Activated CD4-positive, alpha-beta T cell treated with anti-CD3 and anti-CD28 coated beads, Interleukin-2, Interleukin-4, amounts not matched to agents 100 ng/mL and 50 ng/mL, durations not matched to agents 16 hours and 8 hours (primary cell): ENCODE measurements around the gene PTPRN2.
"Not testable (repeated sequence)": the region's sequence is repeated elsewhere in the genome, so short reads cannot be mapped to it uniquely, and the experiment has no call there.

ENCODE experiments used
- DNase-seq: peaks from one replicate; pipeline ENCODE4 v3.0.0-alpha.2; 2020; ENCODE audit warnings: low spot score

Gene PTPRN2

DNA sequence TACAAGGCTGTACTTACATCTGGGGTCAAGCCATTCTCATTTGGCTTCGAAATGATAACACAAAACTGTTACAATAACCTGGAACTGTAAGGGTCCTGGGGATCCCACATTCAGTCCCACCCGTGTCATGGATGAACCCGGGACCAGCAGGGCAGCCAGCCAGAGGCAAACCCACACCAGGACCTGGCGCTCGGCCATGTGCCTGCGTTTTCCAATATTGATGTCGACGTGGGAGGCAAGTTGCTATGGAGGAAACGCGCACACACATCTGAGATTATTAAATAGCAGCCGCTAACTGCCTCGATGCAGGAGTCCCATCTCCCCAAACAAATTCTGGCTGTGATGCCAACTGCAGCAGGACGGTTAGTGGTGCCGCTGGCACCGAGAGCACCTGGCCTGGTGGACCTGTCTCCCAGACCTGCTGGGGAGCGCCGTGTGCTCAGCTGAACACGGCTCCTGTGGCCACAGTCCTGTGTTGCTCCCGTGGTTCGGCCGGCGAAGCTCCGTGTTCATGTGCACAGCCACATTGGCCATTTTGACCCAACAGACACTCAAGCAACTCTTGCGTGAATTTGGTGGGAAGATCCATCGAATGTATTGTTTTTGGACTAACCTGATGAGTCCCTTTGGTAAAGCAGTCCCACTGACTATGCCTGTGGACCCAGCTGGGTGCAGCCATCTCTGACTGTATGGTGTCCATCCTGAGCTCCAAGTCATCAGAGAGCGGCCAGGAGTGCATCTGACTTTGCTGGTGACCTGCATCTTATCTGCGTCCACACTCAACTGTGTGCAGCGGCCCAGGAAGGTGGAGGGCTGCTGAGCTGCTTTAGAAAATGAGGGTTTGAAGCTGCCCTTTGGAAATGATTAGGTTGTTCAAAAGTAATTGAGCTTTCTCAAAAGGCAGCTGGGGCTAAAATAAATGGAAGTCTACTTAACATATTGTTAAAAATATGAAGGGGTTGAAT lies 852.7 kb downstream of the PTPRN2 start:
- DNase-seq, result no peak

DNA sequence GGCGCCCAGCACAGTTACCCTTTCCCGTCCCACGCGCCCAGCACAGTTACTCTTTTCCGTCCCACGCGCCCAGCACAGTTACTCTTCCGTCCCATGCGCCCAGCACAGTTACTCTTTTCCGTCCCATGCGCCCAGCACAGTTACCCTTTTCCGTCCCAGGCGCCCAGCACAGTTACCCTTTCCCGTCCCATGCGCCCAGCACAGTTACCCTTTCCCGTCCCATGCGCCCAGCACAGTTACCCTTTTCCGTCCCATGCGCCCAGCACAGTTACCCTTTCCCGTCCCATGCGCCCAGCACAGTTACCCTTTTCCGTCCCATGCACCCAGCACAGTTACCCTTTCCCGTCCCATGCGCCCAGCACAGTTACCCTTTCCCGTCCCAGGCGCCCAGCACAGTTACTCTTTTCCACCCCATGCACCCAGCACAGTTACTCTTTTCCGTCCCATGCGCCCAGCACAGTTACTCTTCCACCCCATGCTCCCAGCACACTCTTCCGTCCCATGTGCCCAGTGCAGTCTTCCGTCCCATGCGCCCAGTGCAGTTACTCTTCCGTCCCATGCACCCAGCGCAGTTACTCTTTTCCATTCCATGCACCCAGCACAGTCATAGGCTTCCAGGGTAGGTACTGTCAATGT lies 853.7 kb downstream of the PTPRN2 start:
- not testable (repeated sequence) for DNase-seq

DNA sequence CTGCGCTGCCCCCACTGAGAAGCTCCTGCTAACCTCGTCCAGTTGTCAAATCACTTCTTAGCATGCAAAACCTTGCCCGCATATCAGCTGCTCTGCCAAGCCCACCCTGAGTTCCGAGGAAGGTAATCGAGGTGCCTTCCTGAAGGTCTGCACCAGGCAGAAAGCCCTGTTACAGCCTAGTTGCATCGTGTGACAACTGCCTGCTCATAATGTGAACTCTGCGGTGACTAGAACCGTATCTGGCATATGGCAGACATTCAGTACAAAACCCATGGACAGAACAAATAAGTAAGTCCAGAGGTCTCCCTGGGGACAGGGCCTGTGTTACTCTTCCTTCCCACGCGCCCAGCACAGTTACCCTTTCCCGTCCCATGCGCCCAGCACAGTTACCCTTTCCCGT lies 856.5 kb downstream of the PTPRN2 start:
- no peak for DNase-seq

DNA sequence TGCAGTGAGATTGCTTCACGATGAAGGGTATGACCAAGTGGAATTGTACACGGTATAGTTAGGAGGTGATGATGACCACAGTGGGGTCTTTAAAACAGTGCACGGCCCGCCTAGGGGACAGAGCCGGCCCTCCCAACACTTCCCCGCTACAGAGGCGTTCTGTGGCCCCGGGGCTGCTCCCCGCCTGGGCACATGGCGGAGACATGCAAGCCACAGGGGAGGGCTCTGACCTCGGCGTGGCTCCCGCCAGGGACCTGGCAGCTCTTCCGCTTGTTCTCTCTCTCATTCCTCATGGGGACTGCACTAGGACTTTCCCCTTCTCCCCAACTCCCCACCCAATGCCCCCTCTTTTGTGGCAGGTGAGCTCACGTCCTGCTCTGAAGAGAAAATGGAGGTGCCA lies 857.0 kb downstream of the PTPRN2 start:
- no peak for DNase-seq

DNA sequence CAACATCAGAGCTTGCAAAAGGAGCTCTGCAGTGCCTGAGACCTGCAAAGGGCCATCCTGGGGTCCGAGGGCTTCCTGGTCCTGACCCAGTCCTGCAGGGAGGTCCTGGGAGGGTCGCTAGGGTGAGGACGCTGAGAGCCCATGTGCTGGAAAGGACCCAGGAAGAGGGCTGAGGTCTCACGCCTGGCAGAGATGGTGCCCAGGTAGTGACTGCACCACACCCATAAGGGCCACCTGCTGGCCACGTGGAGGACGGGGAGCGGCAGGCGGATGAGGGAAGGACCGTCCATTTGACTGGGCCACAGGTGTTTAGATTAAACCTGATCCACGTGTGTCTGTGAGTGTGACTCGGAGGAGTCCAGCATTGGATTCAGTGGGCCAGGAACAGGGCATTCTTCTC lies 858.1 kb downstream of the PTPRN2 start:
- DNase-seq, result no peak

DNA sequence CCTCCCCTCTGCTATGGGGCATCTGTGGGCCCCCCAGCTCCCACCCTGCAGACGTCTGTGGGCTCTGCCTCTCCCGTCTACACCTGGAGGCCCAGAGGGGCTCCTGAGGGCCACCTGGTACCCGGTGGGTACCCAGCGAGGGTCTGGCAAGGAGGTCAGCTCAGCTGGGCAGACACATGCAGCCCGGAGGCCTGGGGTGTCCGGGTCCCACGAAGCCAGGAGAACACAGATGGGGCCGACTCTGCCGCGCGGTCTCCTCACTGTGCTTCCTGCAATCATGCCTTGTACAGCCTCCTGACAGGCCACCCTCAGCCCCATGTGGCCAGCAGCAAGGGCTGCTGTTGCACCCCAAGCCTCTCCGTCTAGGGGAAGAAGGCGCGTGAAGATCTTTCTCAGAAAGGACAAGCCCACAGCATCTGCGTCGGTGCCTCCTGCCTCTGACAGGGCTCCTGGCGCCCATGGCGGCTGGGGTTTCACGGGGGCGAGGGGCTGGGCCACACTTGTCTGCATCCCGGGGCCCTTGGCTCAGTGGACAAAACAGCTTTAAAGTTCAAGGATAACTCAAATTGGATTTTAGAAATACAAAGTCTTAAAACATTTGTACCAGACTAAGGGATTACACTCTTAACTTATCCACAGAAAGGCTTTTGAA lies 859.5 kb downstream of the PTPRN2 start:
- no peak for DNase-seq

DNA sequence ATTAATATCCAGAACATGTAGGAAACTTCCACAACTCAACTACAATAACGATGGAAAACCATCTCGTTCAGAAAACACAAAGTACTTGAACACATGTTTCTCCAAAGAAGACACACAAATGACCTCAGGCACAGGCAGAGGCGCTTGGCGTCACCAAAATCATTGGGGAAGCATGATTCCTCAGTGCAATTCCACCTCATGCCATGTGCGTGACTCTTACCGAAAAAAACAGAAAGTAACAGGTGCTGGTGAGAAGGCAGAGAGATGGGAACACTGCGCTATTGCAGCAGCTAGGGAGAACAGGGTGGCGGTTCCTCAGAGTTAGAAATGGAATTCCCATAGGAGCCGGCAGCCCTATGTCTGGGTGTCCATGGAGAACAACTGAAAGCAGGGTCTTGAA lies 860.9 kb downstream of the PTPRN2 start:
- no peak for DNase-seq

DNA sequence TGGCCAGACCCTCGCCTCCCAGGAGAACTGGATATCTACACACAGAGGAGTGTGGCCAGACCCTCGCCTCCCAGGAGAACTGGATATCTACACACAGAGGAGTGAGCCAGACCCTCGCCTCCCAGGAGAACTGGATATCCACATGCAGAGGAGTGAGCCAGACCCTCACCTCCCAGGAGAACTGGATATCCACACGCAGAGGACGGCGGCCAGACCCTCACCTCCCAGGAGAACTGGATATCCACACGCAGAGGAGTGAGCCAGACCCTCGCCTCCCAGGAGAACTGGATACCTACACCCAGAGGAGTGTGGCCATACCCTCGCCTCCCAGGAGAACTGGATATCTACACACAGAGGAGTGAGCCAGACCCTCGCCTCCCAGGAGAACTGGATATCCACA lies 862.3 kb downstream of the PTPRN2 start:
- DNase-seq, result not testable (repeated sequence)

DNA sequence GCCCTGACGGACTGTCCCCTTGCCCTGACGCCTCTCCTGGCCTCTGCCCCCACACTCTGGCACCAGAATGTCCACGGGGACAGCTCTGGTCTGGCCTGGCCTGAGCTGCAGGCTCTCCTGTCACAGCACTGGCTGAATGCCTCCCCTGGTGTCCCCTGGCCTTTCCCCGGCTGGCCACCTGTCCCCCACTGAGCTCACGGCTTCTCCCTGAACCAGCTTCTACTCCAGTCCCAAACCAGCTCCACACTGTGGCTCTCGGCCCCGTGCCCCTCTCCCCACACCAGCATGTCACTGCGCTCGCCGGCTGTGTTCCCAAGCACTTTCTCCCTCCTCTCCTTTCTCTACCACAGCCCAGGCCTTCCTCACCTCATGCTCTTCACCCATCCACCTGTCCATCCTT lies 864.4 kb downstream of the PTPRN2 start:
- DNase-seq, result no peak

DNA sequence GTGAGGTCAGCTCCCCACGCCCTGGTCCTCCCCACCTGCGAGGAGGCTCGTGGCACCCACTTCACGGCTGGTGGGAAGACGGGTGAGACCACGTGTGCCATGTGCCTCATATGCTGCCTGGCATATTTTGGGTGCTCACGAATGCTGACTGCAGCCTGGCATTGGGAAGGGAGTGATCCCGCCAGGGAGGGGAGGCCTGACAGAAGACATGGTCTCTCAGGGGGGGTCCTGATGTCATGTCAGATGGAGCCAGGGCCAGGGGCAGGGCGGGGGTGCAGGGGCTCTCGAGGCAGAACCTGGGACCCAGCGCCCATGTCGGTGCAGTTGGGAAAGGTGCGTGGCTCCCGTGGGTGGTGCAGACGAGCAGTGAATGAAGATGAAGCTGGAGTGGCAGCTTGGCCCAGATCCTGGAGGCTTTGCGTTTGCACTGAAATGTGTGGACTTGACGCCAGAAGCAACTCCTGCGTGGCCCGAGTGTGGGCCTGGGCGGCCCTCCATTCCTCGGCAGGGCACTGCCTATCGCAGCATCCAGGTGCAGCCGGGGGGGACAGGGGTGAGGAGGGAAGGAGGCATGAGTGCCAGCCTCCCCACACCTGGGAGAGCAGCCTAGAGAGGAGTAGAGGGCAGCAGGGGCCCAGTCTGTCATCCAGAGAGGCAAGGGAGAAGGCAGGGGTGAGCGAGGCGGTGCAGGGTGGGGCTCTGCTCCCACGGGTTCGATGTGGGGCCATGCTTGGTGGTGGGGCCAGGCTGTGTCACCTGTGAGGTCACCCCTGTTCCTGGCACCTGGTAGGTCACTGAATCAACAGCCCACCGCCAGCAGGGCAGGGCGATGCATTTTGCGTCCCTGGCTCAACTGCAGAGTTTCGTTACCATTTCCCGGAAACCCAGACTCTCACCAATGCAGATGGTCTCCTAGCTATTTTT lies 865.2 kb downstream of the PTPRN2 start:
- DNase-seq, result no peak

DNA sequence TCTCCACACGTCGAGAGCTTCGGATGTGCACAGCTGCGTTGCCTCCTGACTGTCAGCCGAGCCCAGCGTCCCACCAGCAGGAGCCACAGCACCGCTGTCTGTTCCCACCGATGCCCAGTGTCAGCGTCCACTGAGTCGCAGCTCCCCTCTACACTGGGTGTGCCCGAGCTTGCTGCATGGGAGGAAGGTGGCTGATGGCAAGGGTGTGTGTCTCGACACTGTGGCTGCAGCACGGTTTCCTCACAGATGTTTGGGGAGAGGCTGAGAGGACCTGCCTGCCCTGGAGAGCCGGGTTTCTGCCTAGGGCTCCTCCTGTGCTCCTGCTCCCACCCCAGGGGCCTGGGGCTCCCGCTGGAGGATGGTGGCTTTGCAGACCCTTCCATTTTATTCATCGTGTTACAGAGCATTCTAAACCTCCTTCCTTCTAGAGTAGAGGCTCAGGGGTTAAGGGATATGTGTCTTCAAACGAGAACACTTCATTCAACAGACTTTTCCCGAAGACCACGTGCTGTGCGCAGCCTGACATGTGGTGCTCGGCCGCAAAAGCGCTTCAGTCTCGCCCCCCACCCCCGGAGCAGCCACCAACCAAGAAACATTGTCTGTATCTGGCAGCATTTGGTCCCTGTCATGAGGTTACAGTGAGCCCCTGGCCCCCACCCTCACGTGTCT lies 866.0 kb downstream of the PTPRN2 start:
- DNase-seq, result no peak

DNA sequence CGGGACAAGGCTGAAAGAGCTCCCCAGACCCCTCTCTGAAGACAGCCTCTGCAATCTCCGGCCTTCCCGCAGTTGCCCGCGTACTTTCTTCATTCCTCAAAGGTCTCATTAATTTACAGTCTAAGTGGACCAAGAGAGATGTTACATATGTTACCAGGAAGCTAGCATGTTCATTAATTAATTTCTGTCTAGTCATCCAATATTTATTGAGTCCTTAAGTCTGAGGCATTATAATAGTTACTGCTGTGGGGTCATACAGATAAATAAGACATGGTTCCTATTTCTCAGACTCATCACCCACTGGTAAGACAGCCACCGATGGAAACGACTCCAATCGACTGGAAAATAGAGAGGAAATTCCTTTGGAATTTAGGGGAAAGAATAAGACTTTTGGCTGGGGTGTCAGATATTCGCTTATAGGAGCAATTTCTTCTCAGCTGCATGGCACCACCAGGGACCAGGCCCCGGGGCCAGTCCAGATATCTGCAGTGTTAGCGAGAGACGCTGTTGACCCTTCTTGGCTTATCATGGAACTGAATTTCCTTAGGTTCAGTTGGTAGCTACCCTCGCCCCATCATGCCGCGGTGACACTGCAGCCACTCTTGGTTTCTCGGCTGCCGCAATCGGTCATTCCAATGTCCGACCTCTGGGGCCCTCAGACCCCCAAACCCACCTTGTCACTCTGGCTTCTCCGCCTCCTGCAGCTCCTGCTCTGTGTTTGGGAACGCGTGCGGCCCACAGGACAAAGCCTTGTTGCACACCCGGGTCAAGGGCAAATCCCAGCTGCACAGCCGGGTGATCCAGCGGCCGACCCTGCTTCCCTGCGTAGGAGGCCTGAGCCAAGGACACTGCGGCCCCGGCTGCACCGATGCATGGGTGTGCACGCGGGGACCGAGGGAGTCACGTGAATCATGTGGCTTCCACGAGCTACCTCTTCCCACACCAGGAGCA lies 867.6 kb downstream of the PTPRN2 start:
- no peak for DNase-seq

DNA sequence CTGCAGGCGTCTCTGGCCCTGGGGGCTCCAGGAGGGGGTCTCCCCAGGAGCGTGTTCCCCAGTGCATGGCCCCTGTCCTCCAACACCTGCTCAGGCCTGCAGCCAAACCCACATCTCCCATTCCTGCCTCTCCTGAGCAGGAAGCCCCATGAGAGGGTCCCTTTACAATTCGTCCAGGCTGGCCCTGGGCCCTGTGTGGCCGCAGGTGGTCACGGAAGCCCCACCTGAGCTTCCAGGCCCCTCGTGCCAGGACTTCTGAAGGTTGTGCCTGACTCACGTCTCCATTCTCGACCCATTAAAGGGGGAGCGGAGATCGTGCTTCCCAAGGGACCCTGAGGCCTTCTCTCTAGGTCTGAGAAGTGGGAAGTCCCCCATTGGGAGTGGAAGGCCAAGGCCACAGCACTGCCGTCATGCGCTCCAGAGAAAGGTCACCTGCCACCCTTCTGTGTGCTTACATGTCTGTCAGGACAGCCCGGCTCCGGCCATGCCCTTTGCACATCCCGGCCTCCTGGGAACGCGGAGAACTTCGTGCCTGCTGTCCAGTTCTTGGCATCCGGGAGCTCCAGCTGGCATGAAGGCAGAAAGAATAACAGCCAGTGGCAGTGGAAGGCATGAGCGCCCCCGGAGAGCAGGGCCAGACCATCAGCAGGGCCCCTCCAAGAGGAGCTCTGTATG lies 868.5 kb downstream of the PTPRN2 start:
- DNase-seq, result no peak

DNA sequence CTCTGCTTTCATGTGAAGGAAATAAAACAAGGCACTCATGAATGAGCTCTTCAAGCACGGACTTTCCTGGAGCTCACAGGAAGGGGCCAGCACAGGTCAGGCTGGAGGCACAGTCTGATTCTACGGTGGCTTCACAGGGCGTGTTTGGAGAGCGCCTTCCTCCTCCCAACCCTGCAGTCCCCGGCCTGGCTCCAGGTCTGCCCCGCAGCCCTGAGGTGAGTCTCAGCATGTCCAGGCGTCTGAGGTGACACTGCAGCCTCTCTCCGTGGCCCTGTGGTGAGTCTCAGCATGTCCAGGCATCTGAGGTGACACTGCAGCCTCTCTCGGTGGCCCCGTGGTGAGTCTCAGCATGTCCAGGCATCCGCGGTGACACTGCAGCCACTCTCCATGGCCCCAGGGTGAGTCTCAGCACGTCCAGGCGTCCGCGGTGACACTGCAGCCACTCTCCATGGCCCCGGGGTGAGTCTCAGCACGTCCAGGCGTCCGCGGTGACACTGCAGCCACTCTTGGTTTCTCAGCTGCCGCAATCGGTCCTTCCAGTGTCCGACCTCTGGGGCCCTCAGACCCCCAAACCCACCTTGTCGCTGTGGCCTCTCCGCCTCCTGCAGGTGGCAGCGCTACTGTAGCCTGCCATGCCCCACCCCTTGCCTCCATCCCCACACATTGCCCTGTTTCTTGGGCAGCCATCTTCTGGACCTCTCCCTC lies 869.2 kb downstream of the PTPRN2 start:
- DNase-seq, result no peak

DNA sequence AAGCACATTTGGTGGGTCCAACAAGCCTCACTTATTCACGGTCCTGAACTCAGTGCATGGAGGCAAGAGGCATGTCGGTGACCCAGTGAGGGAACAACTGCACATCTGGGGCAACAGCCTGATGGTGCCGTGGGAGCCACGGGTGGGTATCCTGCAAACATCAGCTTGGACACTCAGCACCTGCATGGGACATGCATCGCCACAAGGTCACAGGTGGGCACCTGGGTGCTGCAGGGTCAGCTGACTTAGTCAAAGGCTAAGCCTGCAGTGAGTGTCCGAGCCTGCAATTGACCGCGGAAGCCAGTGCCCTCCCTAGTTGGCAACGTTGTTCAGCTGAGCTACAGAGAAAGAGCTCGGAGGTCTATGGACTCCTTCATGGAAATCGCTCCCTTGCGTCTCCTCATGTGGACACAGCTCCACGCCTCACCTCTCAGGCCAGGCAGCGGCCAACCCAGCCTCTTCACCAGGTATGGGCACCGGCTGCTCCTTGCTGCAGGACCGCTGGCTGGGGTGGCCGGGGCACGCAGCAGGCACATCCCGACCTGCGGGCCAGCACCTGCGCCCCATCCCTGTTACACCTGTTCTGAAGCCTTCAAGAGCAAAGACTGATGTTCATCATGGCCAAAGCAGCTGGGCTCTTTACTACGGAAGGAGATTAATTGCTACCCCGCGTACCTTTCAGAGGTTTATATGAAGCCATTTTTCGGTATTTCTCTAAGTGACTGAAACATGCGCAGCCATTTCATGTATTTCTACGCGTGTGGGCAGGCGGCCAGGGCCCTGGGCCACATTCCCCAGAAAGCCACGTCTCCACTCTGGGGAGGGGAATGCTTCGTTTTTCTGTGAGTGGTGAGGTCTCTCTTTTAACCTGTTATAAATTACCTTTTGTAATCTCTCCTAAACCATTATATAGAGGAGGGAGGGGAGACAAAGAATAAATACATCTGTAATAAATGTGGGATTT lies 870.1 kb downstream of the PTPRN2 start:
- DNase-seq, result no peak

DNA sequence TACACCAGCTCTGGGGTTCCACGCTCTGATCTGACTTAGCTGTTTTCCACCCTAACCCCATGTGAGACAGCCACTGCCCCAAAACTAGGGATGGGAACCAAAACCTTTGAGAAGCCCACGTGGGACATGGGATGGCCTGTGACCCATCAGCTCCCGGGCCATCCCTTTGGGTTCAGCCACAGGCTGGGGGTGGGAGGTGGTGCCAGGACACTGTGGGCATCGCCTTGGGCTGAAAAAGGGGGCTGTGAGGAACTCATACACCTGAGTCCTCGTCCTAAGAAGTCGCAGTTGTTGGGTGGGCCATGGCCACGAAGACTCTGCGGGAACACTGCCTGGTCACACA lies 871.7 kb downstream of the PTPRN2 start:
- no peak for DNase-seq

DNA sequence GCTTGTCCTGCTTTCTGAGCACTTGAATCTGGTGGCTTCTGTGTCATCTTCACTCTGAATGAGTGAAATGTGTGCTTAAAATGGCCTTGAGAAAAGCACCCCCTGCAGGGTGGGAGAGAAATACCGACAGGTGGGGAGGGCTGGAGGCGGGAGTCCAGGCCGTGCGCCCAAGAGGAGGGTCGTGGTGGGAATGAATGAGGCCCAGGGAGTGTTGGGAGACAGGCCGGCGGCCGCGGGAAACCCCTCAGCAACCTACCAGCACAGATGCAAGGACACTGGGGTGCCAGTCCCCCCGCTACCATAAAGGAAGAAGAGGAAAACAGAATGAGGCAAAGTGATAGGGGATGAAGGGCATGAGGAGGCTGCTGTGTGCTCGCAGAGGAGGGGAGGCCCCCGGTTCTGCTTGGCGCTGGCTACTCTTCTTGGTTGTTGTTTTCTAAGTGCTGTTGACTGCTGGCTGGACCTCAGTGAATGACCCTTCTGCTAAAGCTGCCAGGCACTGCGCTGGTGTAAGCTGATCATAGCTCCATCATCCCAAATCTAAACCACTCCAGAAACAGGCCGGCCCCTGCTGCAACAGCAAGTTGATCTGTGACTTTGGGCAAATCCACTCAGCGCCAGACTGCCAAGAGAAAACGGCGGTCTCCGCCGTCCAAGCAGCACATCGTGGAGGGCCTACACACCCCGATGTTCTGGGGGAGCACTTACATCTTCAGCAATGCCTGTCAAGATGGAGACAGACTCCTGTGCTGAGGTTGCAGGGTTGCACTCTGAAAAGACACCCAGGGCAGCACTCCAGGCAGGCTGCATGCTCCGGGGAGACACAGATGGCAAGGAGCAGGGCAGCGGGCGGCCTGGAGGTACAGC lies 872.3 kb downstream of the PTPRN2 start:
- DNase-seq, result no peak
